HepG2 (cell line): ENCODE data around the gene VIT. TPM values are rescaled to one million over a fixed set of nuclear protein-coding genes. Genes with fewer than 3 reads are reported as not detected.

Experiments used
- ASH2L ChIP-seq: fragments of 300-600, 200-600 bp; sonication (generic); IDR thresholded peaks from 2 replicates; pipeline ENCODE4 v1.7.0; 2017; ENCODE audit warnings: low read depth, mild to moderate bottlenecking, moderate library complexity, mixed read lengths, low read length; ENCODE audit not compliant: insufficient read length
- DR1 ChIP-seq: sonication (generic); formaldehyde crosslinking; IDR thresholded peaks from 2 replicates; pipeline ENCODE4 v1.8.0; 2021; ENCODE audit warnings: mild to moderate bottlenecking, missing genetic modification reagents, inconsistent platforms
- HES4 ChIP-seq: sonication (generic); formaldehyde crosslinking; IDR thresholded peaks from 2 replicates; pipeline ENCODE4 v1.9.0; 2021; ENCODE audit warnings: mild to moderate bottlenecking, missing genetic modification reagents, borderline replicate concordance
- HIVEP1 ChIP-seq: sonication (generic); formaldehyde crosslinking; IDR thresholded peaks from 2 replicates; pipeline ENCODE4 v1.4.0; 2020; ENCODE audit warnings: mild to moderate bottlenecking, missing genetic modification reagents
- HMG20A ChIP-seq: IDR thresholded peaks from 2 replicates; pipeline ENCODE4 v1.6.1; 2016; ENCODE audit warnings: borderline replicate concordance
- MBNL3 ChIP-seq: fragments of 250-450 bp; sonication (Bioruptor Pico); conservative IDR thresholded peaks from 2 replicates; pipeline ENCODE4 v1.8.0; 2022; ENCODE audit warnings: mild to moderate bottlenecking, inconsistent platforms
- NFIC ChIP-seq: IDR thresholded peaks from 2 replicates; pipeline ENCODE4 v1.6.1; 2012; ENCODE audit warnings: mild to moderate bottlenecking, low read length, inconsistent platforms
- NR2F2 ChIP-seq: IDR thresholded peaks from 2 replicates; pipeline ENCODE4 v1.6.1; 2012; ENCODE audit warnings: low read depth, inconsistent platforms, borderline replicate concordance
- PAF1 ChIP-seq: IDR thresholded peaks from 2 replicates; pipeline ENCODE4 v1.6.1; 2016; ENCODE audit warnings: missing genetic modification reagents, missing compliant biosample characterization
- PBX2 ChIP-seq: IDR thresholded peaks from 2 replicates; pipeline ENCODE4 v1.6.1; 2016; ENCODE audit warnings: control low read depth
- PLSCR1 ChIP-seq: sonication (generic); formaldehyde crosslinking; IDR thresholded peaks from 2 replicates; pipeline ENCODE4 v1.5.0; 2020; ENCODE audit warnings: missing genetic modification reagents, mild to moderate bottlenecking, borderline replicate concordance
- RXRB ChIP-seq: IDR thresholded peaks from 2 replicates; pipeline ENCODE4 v1.6.1; 2016; ENCODE audit warnings: borderline replicate concordance, missing genetic modification reagents, missing compliant biosample characterization
- SNRNP70 ChIP-seq: fragments of 200-400 bp; formaldehyde crosslinking; IDR thresholded peaks from 2 replicates; pipeline ENCODE4 v1.6.1; 2017; ENCODE audit warnings: mild to moderate bottlenecking, low read depth, low read length, moderate library complexity
- TEAD3 ChIP-seq: optimal IDR thresholded peaks from 2 replicates; pipeline ENCODE3; 2016; ENCODE audit warnings: borderline replicate concordance
- ZFP36 ChIP-seq: fragments of 150-350 bp; IDR thresholded peaks from 2 replicates; pipeline ENCODE4 v1.6.1; 2018; ENCODE audit warnings: borderline replicate concordance, low read length, low read depth; ENCODE audit not compliant: partially characterized antibody
- ZNF20 ChIP-seq: sonication (generic); formaldehyde crosslinking; IDR thresholded peaks from 2 replicates; pipeline ENCODE4 v1.4.0; 2020; ENCODE audit warnings: mild to moderate bottlenecking, moderate library complexity, missing genetic modification reagents
- ZNF205 ChIP-seq: IDR thresholded peaks from 2 replicates; pipeline ENCODE4 v1.6.1; 2018; ENCODE audit warnings: missing biosample characterization, missing genetic modification reagents
- ZNF33A ChIP-seq: sonication (generic); formaldehyde crosslinking; IDR thresholded peaks from 2 replicates; pipeline ENCODE4 v1.5.1; 2020; ENCODE audit warnings: missing genetic modification reagents, mild to moderate bottlenecking, moderate library complexity, borderline replicate concordance
- ZNF354B ChIP-seq: sonication (generic); formaldehyde crosslinking; IDR thresholded peaks from 2 replicates; pipeline ENCODE4 v1.8.0; 2022; ENCODE audit warnings: mild to moderate bottlenecking, missing genetic modification reagents
- ZNF460 ChIP-seq: sonication (generic); formaldehyde crosslinking; IDR thresholded peaks from 2 replicates; pipeline ENCODE4 v1.5.1; 2020; ENCODE audit warnings: missing genetic modification reagents, mild to moderate bottlenecking, borderline replicate concordance
- ZNF567 ChIP-seq: sonication (generic); formaldehyde crosslinking; IDR thresholded peaks from 2 replicates; pipeline ENCODE4 v1.8.1; 2023; ENCODE audit warnings: mild to moderate bottlenecking, missing genetic modification reagents, borderline replicate concordance
- ZNF703 ChIP-seq: sonication (generic); formaldehyde crosslinking; IDR thresholded peaks from 2 replicates; pipeline ENCODE4 v1.5.1; 2020; ENCODE audit warnings: missing genetic modification reagents, mild to moderate bottlenecking, moderate library complexity, borderline replicate concordance
- ZNF770 ChIP-seq: sonication (generic); formaldehyde crosslinking; IDR thresholded peaks from 2 replicates; pipeline ENCODE4 v1.5.0; 2020; ENCODE audit warnings: mild to moderate bottlenecking, missing genetic modification reagents
- polyA plus RNA-seq, 8 experiments: library from polyadenylated mRNA; depleted of rRNA in 3 of 8; stranded (reverse) in 7 of 8; unstranded in 1 of 8; fragments of >200 nt; fragmentation: Illumina TruSeq in 4 of 8; extraction: Trizol in 4 of 8; gene quantifications; 2 replicates each; pipeline versions ENCODE4 v1.2.1 to v1.2.3, GENCODE V29; 2011 to 2016; ENCODE audit warnings: low read depth in 4 of 8, missing spikeins in 1 of 8, mixed read lengths in 1 of 8; ENCODE audit not compliant: insufficient read depth in 1 of 8
- total RNA-seq, 5 experiments: library from RNA; depleted of rRNA; stranded (reverse); fragments of >200 nt; fragmentation: Illumina TruSeq; extraction: Trizol; gene quantifications; 2 replicates each; pipeline ENCODE4 v1.2.3, GENCODE V29; 2016; ENCODE audit warnings: low read depth in 1 of 5

The VIT gene
- total and polyA plus RNA-seq, 2 of the 13 experiments (the other 11 are each of a cell fraction or from before 2014, with no cell fraction given), result not detected

- TF ChIP-seq ZNF703 (CRISPR knock-in tag) (no peak), DR1 (CRISPR knock-in tag) (no peak), ZNF205 (CRISPR knock-in tag) (no peak), PAF1 (CRISPR knock-in tag) (no peak), PBX2 (CRISPR knock-in tag) (no peak), ZNF567 (CRISPR knock-in tag) (no peak), ZNF354B (CRISPR knock-in tag) (no peak), TEAD3 (CRISPR knock-in tag) (peak; percentile 77), NFIC (no peak), ZNF770 (CRISPR knock-in tag) (no peak), SNRNP70 (no peak), HMG20A (CRISPR knock-in tag) (peak; percentile 68; the same call in 1 of the 2 replicates), ASH2L (peak; percentile 26), PLSCR1 (CRISPR knock-in tag) (no peak), HIVEP1 (CRISPR knock-in tag) (no peak), MBNL3 (CRISPR knock-in tag) (no peak), ZNF33A (no peak), ZNF20 (no peak), RXRB (no peak), NR2F2 (0 out of 2 replicates have a peak, but pooled peaks have one; percentile 35), HES4 (CRISPR knock-in tag) (no peak), ZFP36 (no peak), ZNF460 (CRISPR knock-in tag) (no peak)
Measured at GRCh38 chr2:36658277-36658748, 38.2 kb upstream of the VIT start (continued).
